ENCODE results near the gene MEGF11. TPM values are rescaled to one million over a fixed set of nuclear protein-coding genes. Genes with fewer than 3 reads are reported as not detected.

Gene MEGF11
- total RNA-seq, 1 donor from 2014 or later, result 0.06 TPM

GRCh38 chr15:66084704-66085103 lies 168.8 kb downstream of the MEGF11 start:
- Histone ChIP-seq H3K27me3 (no peaks in the 10 kb centered on the region), H3F3A (ENCODE audit: low read depth) (no peaks in the 10 kb centered on the region), H3K79me2 (ENCODE audit: low read depth) (no peaks in the 10 kb centered on the region), H2AFZ (replicated peaks) (no peak overlapping the region), H3K4me3 (no peak overlapping the region), H3K4me1 (no peaks in the 10 kb centered on the region), H3K36me3 (no peaks in the 10 kb centered on the region), H3K4me2 (no peak overlapping the region), H3K9ac (no peak overlapping the region), H4K20me1 (ENCODE audit: low read depth) (no peaks in the 10 kb centered on the region), H3K9me3 (ENCODE audit: low read depth) (no peaks in the 10 kb centered on the region), H3K27ac (no peak overlapping the region)
- no peak for DNase-seq (ENCODE audit: low spot score)
- TF ChIP-seq EZH2 (IDR thresholded peaks at IDR 0.05), result no peak
- Mint-ChIP-seq H3K27ac (no peak overlapping the region), H3K4me1 (peaks cover 3% of the 10 kb centered on the region), H3K9me3 (peaks cover 4% of the 10 kb centered on the region), H3K4me3 (no peak overlapping the region), H3K27me3 (ENCODE audit: insufficient read depth, low read depth) (peaks cover 7% of the 10 kb centered on the region), H3K36me3 (no peaks in the 10 kb centered on the region)

GRCh38 chr15:66080717-66081398 lies 172.7 kb downstream of the MEGF11 start:
- Mint-ChIP-seq H3K36me3 (no peaks in the 10 kb centered on the region), H3K9me3 (peaks cover 4% of the 10 kb centered on the region)

GRCh38 chr15:66078929-66079275 lies 174.6 kb downstream of the MEGF11 start:
- Mint-ChIP-seq H3K4me1 (peaks cover 3% of the 10 kb centered on the region), H3K36me3 (no peaks in the 10 kb centered on the region), H3K4me3 (no peak overlapping the region), H3K27ac (no peak overlapping the region), H3K9me3 (no peaks in the 10 kb centered on the region), H3K27me3 (ENCODE audit: insufficient read depth, low read depth) (peaks cover 7% of the 10 kb centered on the region)
- H3K36me3 ChIP-seq, result no peaks in the 10 kb centered on the region
- H3K27ac ChIP-seq, result no peak overlapping the region
- TF ChIP-seq EZH2 (IDR thresholded peaks at IDR 0.05) (no peak), EZH2phosphoT487 (IDR thresholded peaks at IDR 0.05) (no peak), CTCF (IDR thresholded peaks at IDR 0.05) (no peak)
- DNase-seq (ENCODE audit: low spot score), result no peak
- no peak overlapping the region for H3K4me3 ChIP-seq
- H2AFZ ChIP-seq (replicated peaks), result no peak overlapping the region
- H3K9ac ChIP-seq, result no peak overlapping the region
- H3K4me1 ChIP-seq, result no peaks in the 10 kb centered on the region
- no peak overlapping the region for H3K4me2 ChIP-seq
- H3K27me3 ChIP-seq, result no peaks in the 10 kb centered on the region
- H4K20me1 ChIP-seq (ENCODE audit: low read depth), result no peaks in the 10 kb centered on the region
- no peaks in the 10 kb centered on the region for H3K79me2 ChIP-seq (ENCODE audit: low read depth)
- H3K9me3 ChIP-seq (ENCODE audit: low read depth), result no peaks in the 10 kb centered on the region
- no peaks in the 10 kb centered on the region for H3F3A ChIP-seq (ENCODE audit: low read depth)

More at GRCh38 chr15:66080717-66081398, 172.7 kb downstream of the MEGF11 start:
- peak; percentile 66 for DNase-seq (ENCODE audit: low spot score)
- Histone ChIP-seq H3K9ac (no peak overlapping the region), H2AFZ (replicated peaks) (no peak overlapping the region), H3K4me2 (no peak overlapping the region), H3K27ac (no peak overlapping the region), H3F3A (ENCODE audit: low read depth) (no peaks in the 10 kb centered on the region), H3K27me3 (no peaks in the 10 kb centered on the region), H3K4me3 (no peak overlapping the region), H3K36me3 (no peaks in the 10 kb centered on the region), H3K79me2 (ENCODE audit: low read depth) (no peaks in the 10 kb centered on the region), H3K4me1 (no peaks in the 10 kb centered on the region), H3K9me3 (ENCODE audit: low read depth) (no peaks in the 10 kb centered on the region), H4K20me1 (ENCODE audit: low read depth) (no peaks in the 10 kb centered on the region)
- Mint-ChIP-seq H3K27ac (no peak overlapping the region), H3K4me1 (peaks cover 3% of the 10 kb centered on the region), H3K27me3 (ENCODE audit: insufficient read depth, low read depth) (peaks cover 7% of the 10 kb centered on the region), H3K4me3 (no peak overlapping the region)
- TF ChIP-seq EZH2phosphoT487 (IDR thresholded peaks at IDR 0.05) (no peak), CTCF (IDR thresholded peaks at IDR 0.05) (peak; percentile 60)

- H3K9ac ChIP-seq, result no peak overlapping the region
- no peaks in the 10 kb centered on the region for H3K79me2 ChIP-seq (ENCODE audit: low read depth)
- H3K4me1 ChIP-seq, result no peaks in the 10 kb centered on the region
- Mint-ChIP-seq H3K27me3 (ENCODE audit: insufficient read depth, low read depth) (peaks cover 7% of the 10 kb centered on the region), H3K4me3 (no peak overlapping the region), H3K36me3 (no peaks in the 10 kb centered on the region), H3K9me3 (no peaks in the 10 kb centered on the region), H3K27ac (peak overlapping the region; percentile 52), H3K4me1 (peaks cover 3% of the 10 kb centered on the region)
- H3K4me2 ChIP-seq, result no peak overlapping the region
- no peak overlapping the region for H2AFZ ChIP-seq (replicated peaks)
- no peak for DNase-seq (ENCODE audit: low spot score)
- H3K36me3 ChIP-seq, result no peaks in the 10 kb centered on the region
- H3K4me3 ChIP-seq, result no peak overlapping the region
- H3K27me3 ChIP-seq, result no peaks in the 10 kb centered on the region
- TF ChIP-seq CTCF (IDR thresholded peaks at IDR 0.05) (no peak), EZH2 (IDR thresholded peaks at IDR 0.05) (no peak), EZH2phosphoT487 (IDR thresholded peaks at IDR 0.05) (no peak)
- no peaks in the 10 kb centered on the region for H3F3A ChIP-seq (ENCODE audit: low read depth)
- no peak overlapping the region for H3K27ac ChIP-seq
- no peaks in the 10 kb centered on the region for H4K20me1 ChIP-seq (ENCODE audit: low read depth)
- no peaks in the 10 kb centered on the region for H3K9me3 ChIP-seq (ENCODE audit: low read depth)
Observed at GRCh38 chr15:66078196-66078928, 175.2 kb downstream of the MEGF11 start.

All from neural progenitor cell (in vitro differentiated cells).